SU-DHL-6 (cell line): ENCODE measurements around the gene TENT4B.

Source experiments
- CTCF ChIP-seq: fragments of 200-600 bp; sonication (generic); IDR thresholded peaks from one replicate; pipeline ENCODE4 v1.5.1; 2017; ENCODE audit warnings: antibody characterized with exemption, mild to moderate bottlenecking, low read length, moderate library complexity; ENCODE audit not compliant: insufficient read depth, poor library complexity, severe bottlenecking
- EZH2phosphoT487 ChIP-seq: fragments of 200-600 bp; sonication (generic), shearing (Covaris generic); conservative IDR thresholded peaks from 2 replicates; pipeline ENCODE4 v1.6.1; 2018; ENCODE audit warnings: mild to moderate bottlenecking, antibody characterized with exemption, low read length, moderate library complexity, mixed read lengths

GRCh38 chr16:50139580-50139979 lies 13.5 kb upstream of the TENT4B start:
- TF ChIP-seq CTCF (no peak), EZH2phosphoT487 (no peak)
